HCT116 (cell line): ENCODE measurements around the gene WDR13. TPM values are rescaled to one million over a fixed set of nuclear protein-coding genes. Genes with fewer than 3 reads are reported as not detected.

Source experiments
- ATAC-seq: fragments of 200-7000 bp; cut with Tn5 transposase; 2 replicates; pipeline ENCODE4 v1.9.1; 2020; ENCODE audit warnings: mild to moderate bottlenecking, moderate library complexity
- BruUV-seq: library from RNA; stranded (reverse); fragments of 400-500 nt; replicated peaks from 2 replicates; lab custom pipeline; 2021; lab: Mats Ljungman, UMichigan
- CTCF ChIA-PET: fragments of 300-600 bp; sonication (Branson Sonifier 250); formaldehyde crosslinking; loops from one replicate; lab custom pipeline; 2021; ENCODE audit warnings: antibody characterized with exemption; lab: Charles Lee
- POLR2A ChIA-PET: fragments of 300-600, 350-600 bp; sonication (Branson Sonifier 250); formaldehyde crosslinking; loops from one replicate; lab custom pipeline; 2021; ENCODE audit warnings: antibody characterized with exemption; lab: Charles Lee
- RAD21 ChIA-PET, 2 experiments: fragments of 300-600 bp; sonication (Branson Sonifier 250); formaldehyde crosslinking; loops; one replicate each; lab custom pipeline; 2023; ENCODE audit warnings: low total read pairs in 2 of 2; ENCODE audit not compliant: uncharacterized antibody in 2 of 2, unreplicated experiment in 2 of 2, low non-redundant PET in 1 of 2; lab: Charles Lee
- DNase-seq: peaks from one replicate; pipeline ENCODE4 v3.0.0-alpha.2; 2010; ENCODE audit warnings: low read depth, low spot score
- H2AFZ ChIP-seq: fragments of 200-600 bp; shearing (Covaris generic), sonication (generic); 2 replicates; pipeline ENCODE4 v1.6.1; 2017; ENCODE audit warnings: low read depth, mixed run types, mixed read lengths, antibody characterized with exemption, low read length; ENCODE audit not compliant: poor library complexity, severe bottlenecking
- H3K27ac ChIP-seq: 2 replicates; pipeline ENCODE4 v1.5.1; 2012; ENCODE audit warnings: low read depth, low read length
- H3K27me3 ChIP-seq: fragments of 200-600 bp; sonication (generic); 2 replicates; pipeline ENCODE4 v1.6.1; 2016; ENCODE audit warnings: mixed run types, low read length, mixed read lengths; ENCODE audit not compliant: insufficient read depth
- H3K36me3 ChIP-seq, 2 experiments: fragments of 200-500 bp in 1 of 2; fragments of 200-600 bp in 1 of 2; sonication (Bioruptor generic) in 1 of 2; sonication (generic) in 1 of 2; 2 replicates each; pipeline versions ENCODE4 v1.5.1 to v1.6.1; 2014 to 2016; ENCODE audit warnings: low read length in 2 of 2, inconsistent platforms in 1 of 2, mixed read lengths in 1 of 2, mixed run types in 1 of 2; ENCODE audit not compliant: insufficient read depth in 2 of 2, control insufficient read depth in 1 of 2
- H3K4me1 ChIP-seq, 2 experiments: fragments of 200-600 bp in 1 of 2; sonication (generic) in 1 of 2; 2 replicates each; pipeline versions ENCODE4 v1.5.1 to v1.6.1; 2012 to 2017; ENCODE audit warnings: low read length in 2 of 2, inconsistent platforms in 1 of 2, mild to moderate bottlenecking in 1 of 2, mixed read lengths in 1 of 2, mixed run types in 1 of 2, moderate library complexity in 1 of 2; ENCODE audit not compliant: insufficient read depth in 2 of 2, control insufficient read depth in 1 of 2
- H3K4me2 ChIP-seq: fragments of 200-600 bp; sonication (generic); 2 replicates; pipeline ENCODE4 v1.6.1; 2017; ENCODE audit warnings: mixed run types, low read length, mixed read lengths
- H3K4me3 ChIP-seq, 2 experiments: fragments of 200-600 bp in 1 of 2; sonication (generic) in 1 of 2; replicated peaks in 1 of 2; 2 replicates each; pipeline ENCODE4 v1.5.1; 2011 to 2016; ENCODE audit warnings: low read length in 2 of 2, control low read depth in 1 of 2, low read depth in 1 of 2, mild to moderate bottlenecking in 1 of 2, mixed read lengths in 1 of 2, mixed run types in 1 of 2
- H3K79me2 ChIP-seq: fragments of 200-600 bp; sonication (generic); 2 replicates; pipeline ENCODE4 v1.6.1; 2017; ENCODE audit warnings: mild to moderate bottlenecking, mixed run types, low read length, moderate library complexity, mixed read lengths; ENCODE audit not compliant: insufficient read depth
- H3K9ac ChIP-seq: fragments of 200-600 bp; sonication (generic); 2 replicates; pipeline ENCODE4 v1.6.1; 2016; ENCODE audit warnings: low read length, mixed read lengths
- H3K9me2 ChIP-seq: fragments of 200-600 bp; sonication (generic), shearing (Covaris generic); 2 replicates; pipeline ENCODE4 v1.6.1; 2017; ENCODE audit warnings: mixed run types, mild to moderate bottlenecking, moderate library complexity; ENCODE audit not compliant: insufficient read depth
- H3K9me3 ChIP-seq, 2 experiments: fragments of 200-500 bp in 1 of 2; fragments of 200-600 bp in 1 of 2; sonication (Bioruptor generic) in 1 of 2; sonication (generic) in 1 of 2; 2 replicates each; pipeline ENCODE4 v1.6.1; 2014 to 2017; ENCODE audit warnings: low read length in 2 of 2, mixed read lengths in 2 of 2, inconsistent platforms in 1 of 2, low read depth in 1 of 2, mild to moderate bottlenecking in 1 of 2, mixed run types in 1 of 2, moderate library complexity in 1 of 2; ENCODE audit not compliant: control insufficient read depth in 1 of 2, insufficient read depth in 1 of 2
- H4K20me1 ChIP-seq: fragments of 200-600 bp; sonication (generic), shearing (Covaris generic); 2 replicates; pipeline ENCODE4 v1.6.1; 2017; ENCODE audit warnings: mixed run types, mild to moderate bottlenecking, moderate library complexity; ENCODE audit not compliant: insufficient read depth
- ATF3 ChIP-seq: IDR thresholded peaks from 2 replicates; pipeline ENCODE4 v1.6.1; 2012
- CEBPB ChIP-seq: IDR thresholded peaks from 2 replicates; pipeline ENCODE4 v1.6.1; 2012; ENCODE audit warnings: low read depth
- CTCF ChIP-seq, 3 experiments: fragments of 200-600 bp in 1 of 3; sonication (generic) in 1 of 3; IDR thresholded peaks in 2 of 3; conservative IDR thresholded peaks in 1 of 3; 2 replicates each; pipeline ENCODE4 v1.5.1; 2012 to 2017; ENCODE audit warnings: low read depth in 2 of 3, low read length in 2 of 3, antibody characterized with exemption in 1 of 3, borderline replicate concordance in 1 of 3, control low read depth in 1 of 3, mild to moderate bottlenecking in 1 of 3, mixed read lengths in 1 of 3, mixed run types in 1 of 3, moderate library complexity in 1 of 3; ENCODE audit not compliant: insufficient read depth in 1 of 3
- ELF1 ChIP-seq: IDR thresholded peaks from 2 replicates; pipeline ENCODE4 v1.6.1; 2012; ENCODE audit warnings: low read depth, borderline replicate concordance
- EZH2 ChIP-seq: fragments of 200-600 bp; sonication (generic); IDR thresholded peaks from 2 replicates; pipeline ENCODE4 v1.6.1; 2017; ENCODE audit warnings: antibody characterized with exemption, mixed run types
- FOSL1 ChIP-seq: IDR thresholded peaks from 2 replicates; pipeline ENCODE4 v1.6.1; 2012; ENCODE audit warnings: low read depth
- JUND ChIP-seq: IDR thresholded peaks from 2 replicates; pipeline ENCODE4 v1.6.1; 2012
- MAX ChIP-seq: IDR thresholded peaks from 2 replicates; pipeline ENCODE4 v1.6.1; 2012
- SIN3A ChIP-seq: IDR thresholded peaks from 2 replicates; pipeline ENCODE4 v1.6.1; 2012; ENCODE audit warnings: low read depth
- SRF ChIP-seq: IDR thresholded peaks from 2 replicates; pipeline ENCODE4 v1.6.1; 2012; ENCODE audit warnings: low read depth
- ZBTB33 ChIP-seq: IDR thresholded peaks from 2 replicates; pipeline ENCODE4 v1.6.1; 2011; ENCODE audit warnings: mild to moderate bottlenecking, low read length, moderate library complexity; ENCODE audit not compliant: insufficient replicate concordance; ENCODE audit errors: extremely low read depth
- ZFX ChIP-seq: fragments of 450-650 bp; IDR thresholded peaks from 2 replicates; pipeline ENCODE4 v1.6.1; 2017
- ZNF274 ChIP-seq: fragments of 200-500 bp; sonication (Bioruptor generic); IDR thresholded peaks from 2 replicates; pipeline ENCODE4 v1.6.1; 2014; ENCODE audit warnings: mild to moderate bottlenecking, low read depth, low read length, inconsistent platforms
- intact Hi-C: fragments of 100-400 bp; cut with micrococcal nuclease; formaldehyde crosslinking; loops from 2 replicates; pipeline ENCODE4 v1.10.0; 2022
- total RNA-seq: library from RNA; stranded (reverse); gene quantifications from one replicate; pipeline ENCODE4 v1.2.1, GENCODE V29; 2021; ENCODE audit not compliant: unreplicated experiment

WDR13 gene
- total RNA-seq, 1 experiment from 2014 or later = 54.0 TPM

- CTCF ChIA-PET = no interaction called here
- ATAC-seq (no peak), DNase-seq (no peak)
- TF ChIP-seq ZBTB33 (no peak), MAX (no peak), JUND (no peak), SIN3A (no peak)
- no peaks in the 10 kb centered on the region for H3K9me3 ChIP-seq
- no peaks in the 10 kb centered on the region for H3K9me2 ChIP-seq
- intact Hi-C loops = no loop called here
- H3K4me2 ChIP-seq = no peak overlapping the region
- H3K27me3 ChIP-seq = no peaks in the 10 kb centered on the region
- H3K79me2 ChIP-seq = no peaks in the 10 kb centered on the region
- BruUV-seq = no TSS peak
- no peak overlapping the region for H3K27ac ChIP-seq
- H4K20me1 ChIP-seq = no peaks in the 10 kb centered on the region
- peaks cover 6 to 9% of the 10 kb centered on the region in 2 experiments; a peak in 3 of 4 replicates for H3K4me1 ChIP-seq
- H3K9ac ChIP-seq = no peak overlapping the region
- no peak overlapping the region for H2AFZ ChIP-seq
- H3K4me3 ChIP-seq = no peak overlapping the region
- RAD21 ChIA-PET = no interaction called here
- no peaks in the 10 kb centered on the region for H3K36me3 ChIP-seq
- POLR2A ChIA-PET = no interaction called here
Measured at GRCh38 chrX:48636301-48636700, 39.0 kb downstream of the WDR13 start.

GRCh38 chrX:48636776-48637175, 39.5 kb downstream of the WDR13 start:
- no peaks in the 10 kb centered on the region for H3K36me3 ChIP-seq
- CTCF ChIA-PET = no interaction called here
- no peak overlapping the region for H3K9ac ChIP-seq
- H3K4me2 ChIP-seq = no peak overlapping the region
- ATAC-seq (no peak), DNase-seq (no peak)
- intact Hi-C loops = no loop called here
- no peaks in the 10 kb centered on the region for H3K9me3 ChIP-seq
- H3K27ac ChIP-seq = no peak overlapping the region
- no peak overlapping the region for H2AFZ ChIP-seq
- no TSS peak for BruUV-seq
- no peaks in the 10 kb centered on the region for H4K20me1 ChIP-seq
- peaks cover 3 to 5% of the 10 kb centered on the region in 2 experiments; a peak in 3 of 4 replicates for H3K4me1 ChIP-seq
- no peak overlapping the region for H3K4me3 ChIP-seq
- POLR2A ChIA-PET = no interaction called here
- RAD21 ChIA-PET = no interaction called here
- no peaks in the 10 kb centered on the region for H3K79me2 ChIP-seq
- no peaks in the 10 kb centered on the region for H3K9me2 ChIP-seq
- H3K27me3 ChIP-seq = no peaks in the 10 kb centered on the region
- TF ChIP-seq CTCF (IDR thresholded peaks at IDR 0.05 in 2 of 3, conservative IDR thresholded peaks at IDR 0.05 in 1 of 3; ENCODE audit: borderline replicate concordance in 1 of 3, insufficient read depth in 1 of 3, low read depth in 2 of 3, low read length in 2 of 3) (no peak), ELF1 (no peak), SRF (no peak), FOSL1 (no peak), ZNF274 (no peak), CEBPB (no peak), EZH2 (no peak), MAX (no peak), ATF3 (no peak), ZFX (no peak)
